CD4-positive, alpha-beta T cell (primary cell): ENCODE measurements around the gene OR2AE1. TPM values are rescaled to one million over a fixed set of nuclear protein-coding genes. Genes with fewer than 3 reads are reported as not detected.
"Not testable (repeated sequence)": the region's sequence is repeated elsewhere in the genome, so short reads cannot be mapped to it uniquely, and the experiment has no call there.

Experiments
- ATAC-seq: fragments of 200-7000 bp; cut with Tn5 transposase; one replicate; pipeline ENCODE4 v1.10.0; 2022; ENCODE audit warnings: mild to moderate bottlenecking; ENCODE audit not compliant: poor library complexity
- CTCF ChIA-PET: fragments of 350-600 bp; sonication (Branson Sonifier 250); formaldehyde crosslinking; loops from one replicate; lab custom pipeline; 2021; ENCODE audit warnings: antibody characterized with exemption, inconsistent platforms; lab: Charles Lee
- POLR2A ChIA-PET: fragments of 350-600 bp; sonication (Branson Sonifier 250); formaldehyde crosslinking; loops from one replicate; lab custom pipeline; 2021; ENCODE audit warnings: antibody characterized with exemption, inconsistent platforms; lab: Charles Lee
- DNase-seq, 14 experiments: peaks; one replicate each; pipeline ENCODE4 v3.0.0-alpha.2; 2013 to 2020; ENCODE audit warnings: mixed read lengths in 2 of 14
- H3K27ac ChIP-seq, 2 donors: one replicate each; pipeline versions ENCODE4 v1.5.1 to v1.7.0; 2013; ENCODE audit warnings: low read length in 2 of 2, low read depth in 1 of 2, mild to moderate bottlenecking in 1 of 2
- H3K27me3 ChIP-seq, 2 experiments: 1 replicate in 1 of 2; 2 replicates in 1 of 2; pipeline versions ENCODE4 v1.6.1 to v1.7.0; 2013; ENCODE audit warnings: low read length in 2 of 2, control low read depth in 1 of 2, mild to moderate bottlenecking in 1 of 2, moderate library complexity in 1 of 2; ENCODE audit not compliant: insufficient read depth in 2 of 2, control insufficient read depth in 1 of 2
- H3K36me3 ChIP-seq: one replicate; pipeline ENCODE4 v1.6.1; 2013; ENCODE audit warnings: low read length, control low read depth; ENCODE audit not compliant: insufficient read depth
- H3K4me1 ChIP-seq: one replicate; pipeline ENCODE4 v1.6.1; 2013; ENCODE audit warnings: low read length, control low read depth; ENCODE audit not compliant: insufficient read depth
- H3K4me3 ChIP-seq: one replicate; pipeline ENCODE4 v1.5.1; 2013; ENCODE audit warnings: mild to moderate bottlenecking, low read length, moderate library complexity
- H3K9me3 ChIP-seq, 2 experiments: 1 replicate in 1 of 2; 2 replicates in 1 of 2; pipeline versions ENCODE4 v1.6.1 to v1.7.0; 2013; ENCODE audit warnings: low read length in 2 of 2, mild to moderate bottlenecking in 2 of 2, control low read depth in 1 of 2, moderate library complexity in 1 of 2; ENCODE audit not compliant: control insufficient read depth in 1 of 2, insufficient read depth in 1 of 2
- H3K27ac Mint-ChIP-seq: one replicate; pipeline ENCODE4 v1.8.0; 2020; ENCODE audit warnings: mixed read lengths
- H3K27me3 Mint-ChIP-seq: one replicate; pipeline ENCODE4 v1.8.0; 2021; ENCODE audit warnings: mixed read lengths
- H3K36me3 Mint-ChIP-seq: one replicate; pipeline ENCODE4 v1.8.0; 2021; ENCODE audit warnings: low read depth, mixed read lengths
- H3K4me1 Mint-ChIP-seq: one replicate; pipeline ENCODE4 v1.8.0; 2021; ENCODE audit warnings: low read depth, mixed read lengths
- H3K4me3 Mint-ChIP-seq: one replicate; pipeline ENCODE4 v1.8.0; 2020; ENCODE audit warnings: mild to moderate bottlenecking, mixed read lengths
- H3K9me3 Mint-ChIP-seq: one replicate; pipeline ENCODE4 v1.8.0; 2020; ENCODE audit warnings: mixed read lengths
- CTCF ChIP-seq: fragments of 200-600 bp; IDR thresholded peaks from one replicate; pipeline ENCODE4 v1.8.0; 2022; ENCODE audit warnings: antibody characterized with exemption, mild to moderate bottlenecking
- intact Hi-C, 2 experiments: fragments of 100-400 bp; cut with DNase I in 1 of 2; cut with micrococcal nuclease in 1 of 2; formaldehyde crosslinking; loops; one replicate each; pipeline versions ENCODE4 v1.15.1 to v1.9.0; 2023 to 2025; cut with DNase I, micrococcal nuclease
- total RNA-seq, 174 experiments: library from RNA in 2 of 174; stranded (reverse) in 2 of 174; gene quantifications; one replicate each; pipeline ENCODE4 v1.2.3 and lab custom pipeline; 2021 to 2026

Gene OR2AE1
- total RNA-seq, 2 experiments from 2014 or later = not detected

GRCh38 chr7:99894738-99895137 is 17.9 kb upstream of the OR2AE1 start:
- H3K9me3 Mint-ChIP-seq = no peaks in the 10 kb centered on the region
- H3K36me3 Mint-ChIP-seq = peaks cover 61% of the 10 kb centered on the region
- Histone ChIP-seq H3K9me3 (no peaks in the 10 kb centered on the region), H3K4me1 (peaks cover 7% of the 10 kb centered on the region), H3K27me3 (no peaks in the 10 kb centered on the region), H3K36me3 (peaks cover 43% of the 10 kb centered on the region), H3K4me3 (no peak overlapping the region), H3K27ac (no peak overlapping the region)
- ChIA-PET CTCF (no interaction called here), POLR2A (no interaction called here)
- no peak for ATAC-seq
- no peak for TF ChIP-seq CTCF
- H3K4me1 Mint-ChIP-seq = no peaks in the 10 kb centered on the region
- intact Hi-C loops = no loop called here
- H3K4me3 Mint-ChIP-seq = no peak overlapping the region
- no peak for DNase-seq
- no peak overlapping the region for H3K27ac Mint-ChIP-seq
- no peaks in the 10 kb centered on the region for H3K27me3 Mint-ChIP-seq

- ATAC-seq (no peak), DNase-seq (no peak)
- CTCF ChIA-PET = no interaction called here
Measured at GRCh38 chr7:99893280-99893679, 16.4 kb upstream of the OR2AE1 start.

DNA sequence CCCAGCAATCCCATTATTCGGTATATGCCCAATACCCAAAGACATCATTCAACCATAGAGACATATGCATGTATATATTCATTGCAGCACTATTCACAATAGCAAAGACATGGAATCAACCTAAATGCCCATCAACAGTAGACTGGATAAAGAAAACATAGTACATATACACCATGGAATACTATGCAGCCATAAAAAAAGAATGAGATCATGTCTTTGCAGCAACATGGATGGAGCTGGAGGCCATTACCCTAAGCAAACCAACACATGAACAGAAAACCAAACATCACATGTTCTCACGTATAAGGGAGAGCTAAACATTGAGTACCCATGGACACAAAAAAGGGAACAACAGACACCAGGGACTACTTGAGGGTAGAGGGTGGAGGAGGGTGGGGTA is 13.5 kb upstream of the OR2AE1 start:
- intact Hi-C loops, H3K27me3 Mint-ChIP-seq, POLR2A ChIA-PET, H3K4me1 Mint-ChIP-seq, DNase-seq, CTCF ChIA-PET, ATAC-seq, H3K4me3 Mint-ChIP-seq, H3K4me1 ChIP-seq, H3K27ac ChIP-seq, H3K9me3 Mint-ChIP-seq, H3K27me3 ChIP-seq, H3K27ac Mint-ChIP-seq, H3K4me3 ChIP-seq, H3K9me3 ChIP-seq: not testable (repeated sequence)
- H3K36me3 Mint-ChIP-seq = peaks cover 65% of the 10 kb centered on the region
- H3K36me3 ChIP-seq = peaks cover 32% of the 10 kb centered on the region

More at GRCh38 chr7:99893280-99893679, 16.4 kb upstream of the OR2AE1 start:
- TF ChIP-seq CTCF = no peak
- Mint-ChIP-seq H3K4me3 (no peak overlapping the region), H3K27ac (no peak overlapping the region), H3K36me3 (peaks cover 57% of the 10 kb centered on the region), H3K27me3 (no peaks in the 10 kb centered on the region), H3K9me3 (peaks cover 3% of the 10 kb centered on the region), H3K4me1 (no peaks in the 10 kb centered on the region)
- Histone ChIP-seq H3K36me3 (peaks cover 37% of the 10 kb centered on the region), H3K9me3 (no peaks in the 10 kb centered on the region), H3K27me3 (no peaks in the 10 kb centered on the region), H3K27ac (no peak overlapping the region), H3K4me3 (no peak overlapping the region), H3K4me1 (peaks cover 6% of the 10 kb centered on the region)
- POLR2A ChIA-PET = no interaction called here
- intact Hi-C loops = no loop called here

- POLR2A ChIA-PET, H3K9me3 Mint-ChIP-seq, H3K27me3 ChIP-seq, H3K27ac ChIP-seq, H3K4me3 ChIP-seq, H3K9me3 ChIP-seq, H3K4me3 Mint-ChIP-seq, ATAC-seq, H3K27ac Mint-ChIP-seq, CTCF ChIA-PET, H3K4me1 Mint-ChIP-seq, DNase-seq, H3K27me3 Mint-ChIP-seq, intact Hi-C loops, H3K4me1 ChIP-seq: not testable (repeated sequence)
- H3K36me3 ChIP-seq = peaks cover 32% of the 10 kb centered on the region
- H3K36me3 Mint-ChIP-seq = peaks cover 60% of the 10 kb centered on the region
Measured at GRCh38 chr7:99888366-99888765, 11.5 kb upstream of the OR2AE1 start.
